PC-3 (cell line): ENCODE measurements around the gene KBTBD12. TPM values are rescaled to one million over a fixed set of nuclear protein-coding genes. Genes with fewer than 3 reads are reported as not detected.
A peak's percentile ranks its signal among the peaks of the same experiment; 100 is the strongest.

Source experiments
- ATAC-seq: fragments of 200-7000 bp; cut with Tn5 transposase; 2 replicates; pipeline ENCODE4 v1.9.1; 2020; ENCODE audit warnings: mild to moderate bottlenecking, moderate library complexity
- BruUV-seq: library from RNA; stranded (reverse); fragments of 400-500 nt; replicated peaks from 2 replicates; lab custom pipeline; 2021; lab: Mats Ljungman, UMichigan
- CTCF ChIA-PET: fragments of 300-600 bp; sonication (Branson Sonifier 250); formaldehyde crosslinking; loops from one replicate; lab custom pipeline; 2022; ENCODE audit warnings: antibody characterized with exemption; lab: Charles Lee
- POLR2A ChIA-PET: fragments of 300-600 bp; sonication (Branson Sonifier 250); formaldehyde crosslinking; loops from one replicate; lab custom pipeline; 2022; ENCODE audit warnings: antibody characterized with exemption; ENCODE audit not compliant: unreplicated experiment; lab: Charles Lee
- DNase-seq: peaks from one replicate; pipeline ENCODE4 v3.0.0-alpha.2; 2015
- H2AFZ ChIP-seq: fragments of 300-600 bp; sonication (generic); 2 replicates; pipeline ENCODE4 v1.6.0; 2016; ENCODE audit warnings: antibody characterized with exemption, low read length
- H3F3A ChIP-seq: fragments of 300-600 bp; sonication (generic); one replicate; pipeline ENCODE4 v1.6.0; 2017; ENCODE audit warnings: antibody characterized with exemption, low read length, control low read depth, mild to moderate bottlenecking; ENCODE audit not compliant: unreplicated experiment
- H3K27ac ChIP-seq: fragments of 300-600 bp; sonication (generic); 2 replicates; pipeline ENCODE4 v1.5.1; 2016; ENCODE audit warnings: mild to moderate bottlenecking, low read length
- H3K27me3 ChIP-seq: fragments of 300-600 bp; sonication (generic); 2 replicates; pipeline ENCODE4 v1.6.1; 2016; ENCODE audit warnings: low read length, mixed read lengths
- H3K36me3 ChIP-seq: fragments of 300-600 bp; sonication (generic); 2 replicates; pipeline ENCODE4 v1.6.1; 2016; ENCODE audit warnings: low read depth, mixed run types, low read length, mixed read lengths
- H3K4me1 ChIP-seq: fragments of 300-600 bp; sonication (generic); 2 replicates; pipeline ENCODE4 v1.5.1; 2016; ENCODE audit warnings: low read length; ENCODE audit not compliant: insufficient read depth
- H3K4me2 ChIP-seq: fragments of 300-600 bp; sonication (generic); 2 replicates; pipeline ENCODE4 v1.6.0; 2016; ENCODE audit warnings: low read length
- H3K4me3 ChIP-seq: fragments of 300-600 bp; sonication (generic); 2 replicates; pipeline ENCODE4 v1.5.1; 2016; ENCODE audit warnings: mild to moderate bottlenecking, low read length, mixed read lengths
- H3K79me2 ChIP-seq: fragments of 300-600 bp; sonication (generic); 2 replicates; pipeline ENCODE4 v1.6.1; 2017; ENCODE audit warnings: low read length, mixed read lengths
- H3K9ac ChIP-seq: fragments of 300-600 bp; sonication (generic); 2 replicates; pipeline ENCODE4 v1.6.0; 2016; ENCODE audit warnings: mild to moderate bottlenecking, low read length
- H3K9me2 ChIP-seq: fragments of 300-600 bp; sonication (generic); replicated peaks from 2 replicates; pipeline ENCODE4 v1.6.1; 2016; ENCODE audit warnings: mixed run types, low read length, mixed read lengths
- H3K9me3 ChIP-seq: fragments of 300-600 bp; sonication (generic); 2 replicates; pipeline ENCODE4 v1.6.1; 2016; ENCODE audit warnings: low read length, mixed read lengths
- H4K20me1 ChIP-seq: fragments of 300-600 bp; sonication (generic); 2 replicates; pipeline ENCODE4 v1.6.1; 2016; ENCODE audit warnings: low read length, mixed read lengths
- CTCF ChIP-seq: fragments of 300-600 bp; sonication (generic); conservative IDR thresholded peaks from 2 replicates; pipeline ENCODE4 v1.5.1; 2017; ENCODE audit warnings: antibody characterized with exemption, low read depth, mild to moderate bottlenecking, low read length
- EZH2 ChIP-seq: fragments of 300-600 bp; sonication (generic); IDR thresholded peaks from one replicate; pipeline ENCODE4 v1.6.1; 2017; ENCODE audit warnings: antibody characterized with exemption, mild to moderate bottlenecking, low read length; ENCODE audit not compliant: unreplicated experiment
- EZH2phosphoT487 ChIP-seq: fragments of 300-600 bp; sonication (generic); IDR thresholded peaks from 2 replicates; pipeline ENCODE4 v1.6.1; 2018; ENCODE audit warnings: mild to moderate bottlenecking, antibody characterized with exemption, low read length, borderline replicate concordance
- intact Hi-C: fragments of 100-400 bp; cut with micrococcal nuclease; formaldehyde crosslinking; loops from 2 replicates; pipeline ENCODE4 v1.9.0; 2023
- total RNA-seq: library from RNA; depleted of rRNA; stranded (reverse); fragments of >200 nt; gene quantifications from 2 replicates; pipeline ENCODE4 v1.2.3, GENCODE V29; 2014

Gene KBTBD12
- total RNA-seq, 1 experiment from 2014 or later: not detected

GRCh38 chr3:127994011-127994410 is 79.0 kb downstream of the KBTBD12 start:
- ATAC-seq (no peak), DNase-seq (no peak)
- ChIA-PET POLR2A (interaction anchor here (0.6 kb wide), 1 partner anchor 223 kb away, joined by 7 read pairs; no protein-coding TSS in a partner anchor), CTCF (no interaction called here)
- no peaks in the 10 kb centered on the region for H3K79me2 ChIP-seq
- BruUV-seq: no TSS peak
- no peak overlapping the region for H2AFZ ChIP-seq
- H4K20me1 ChIP-seq: no peaks in the 10 kb centered on the region
- H3K27ac ChIP-seq: no peak overlapping the region
- TF ChIP-seq EZH2phosphoT487: no peak
- no peak for TF ChIP-seq CTCF
- no peak for TF ChIP-seq EZH2
- no peaks in the 10 kb centered on the region for H3K27me3 ChIP-seq
- H3K9ac ChIP-seq: no peak overlapping the region
- no peaks in the 10 kb centered on the region for H3K36me3 ChIP-seq
- no peaks in the 10 kb centered on the region for H3K9me3 ChIP-seq
- H3K4me3 ChIP-seq: no peak overlapping the region
- intact Hi-C loops: no loop called here
- H3K9me2 ChIP-seq: no peaks in the 10 kb centered on the region
- no peaks in the 10 kb centered on the region for H3F3A ChIP-seq
- H3K4me1 ChIP-seq: peaks cover 11% of the 10 kb centered on the region
- H3K4me2 ChIP-seq: no peak overlapping the region

- Histone ChIP-seq H3K27ac (no peak overlapping the region), H3K36me3 (no peaks in the 10 kb centered on the region), H3K79me2 (no peaks in the 10 kb centered on the region), H3K4me3 (no peak overlapping the region), H3K9me2 (no peaks in the 10 kb centered on the region), H2AFZ (no peak overlapping the region), H3K27me3 (no peaks in the 10 kb centered on the region), H3K4me1 (no peaks in the 10 kb centered on the region), H4K20me1 (no peaks in the 10 kb centered on the region), H3K9ac (no peak overlapping the region), H3F3A (no peaks in the 10 kb centered on the region), H3K4me2 (no peak overlapping the region), H3K9me3 (no peaks in the 10 kb centered on the region)
- POLR2A ChIA-PET: no interaction called here
- ATAC-seq (no peak), DNase-seq (no peak)
- CTCF ChIA-PET: no interaction called here
- TF ChIP-seq CTCF (no peak), EZH2 (no peak)
- BruUV-seq: no TSS peak
- intact Hi-C loops: no loop called here
Measured at GRCh38 chr3:127997016-127997415, 82.0 kb downstream of the KBTBD12 start.

GRCh38 chr3:127997961-127998360 is 82.9 kb downstream of the KBTBD12 start:
- Histone ChIP-seq H3K4me1 (no peaks in the 10 kb centered on the region), H4K20me1 (no peaks in the 10 kb centered on the region), H3K9me3 (no peaks in the 10 kb centered on the region), H3K4me3 (no peak overlapping the region), H3K4me2 (no peak overlapping the region), H3K36me3 (no peaks in the 10 kb centered on the region), H3K27ac (no peak overlapping the region), H3F3A (no peaks in the 10 kb centered on the region), H3K79me2 (no peaks in the 10 kb centered on the region), H3K9ac (no peak overlapping the region), H2AFZ (no peak overlapping the region), H3K9me2 (no peaks in the 10 kb centered on the region), H3K27me3 (no peaks in the 10 kb centered on the region)
- no peak for TF ChIP-seq EZH2phosphoT487
- no peak for TF ChIP-seq CTCF
- no peak for TF ChIP-seq EZH2
- DNase-seq (peak; percentile 43), ATAC-seq (peak; percentile 58; the same call in 1 of the 2 replicates)
- POLR2A ChIA-PET: interaction anchor here (0.7 kb wide), 1 partner anchor 9 kb away, joined by 3 read pairs; no protein-coding TSS in a partner anchor
- no TSS peak for BruUV-seq
- intact Hi-C loops: no loop called here
- CTCF ChIA-PET: no interaction called here
